ENCODE measurements around the gene ECSIT.

Gene ECSIT

DNA sequence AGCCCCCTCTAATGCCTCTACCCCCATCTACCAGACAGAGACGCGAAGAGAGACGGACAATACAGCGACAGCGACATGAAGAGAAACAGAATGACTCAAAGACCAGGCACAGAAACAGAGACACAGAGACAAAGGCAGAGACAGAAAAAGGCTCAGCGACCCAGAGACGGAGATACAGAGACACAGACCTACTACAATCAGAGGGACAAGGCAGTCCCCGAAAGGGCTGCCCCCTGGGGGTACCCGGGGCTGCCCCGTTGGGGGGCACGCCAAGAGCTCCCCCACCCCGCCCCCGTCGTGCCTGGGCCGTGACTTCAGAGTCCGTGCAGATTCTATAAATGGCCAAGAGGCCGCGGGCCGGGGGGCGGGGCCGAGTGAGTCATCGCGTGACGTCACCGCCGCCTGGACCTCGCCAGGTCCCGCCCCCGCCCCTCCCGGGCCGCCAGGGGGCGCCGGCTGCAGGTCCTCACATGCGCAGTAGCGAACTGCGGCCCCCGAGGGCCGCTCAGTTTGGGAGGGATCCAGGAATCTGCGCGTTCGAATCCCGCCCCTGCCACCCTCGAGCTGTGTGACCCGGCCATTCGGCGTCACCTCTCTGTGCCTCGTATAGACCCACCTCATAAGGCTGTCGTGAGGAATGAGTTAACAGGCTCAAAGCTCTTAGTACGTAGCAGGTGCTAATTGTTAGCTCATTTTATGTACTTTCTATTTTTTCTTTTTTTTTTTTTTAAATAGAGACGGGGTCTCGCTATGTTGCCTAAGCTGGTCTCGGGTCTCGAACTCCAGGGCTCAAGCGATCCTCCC lies 7.1 kb upstream of the ECSIT start:
- H3K4me3 ChIP-seq (ENCODE audit: control insufficient read depth, low read depth, low read length), result peak overlapping the region; percentile 33
- DNase-seq (ENCODE audit: low read depth), result peak; percentile 81
- TF ChIP-seq, protein P1, sequence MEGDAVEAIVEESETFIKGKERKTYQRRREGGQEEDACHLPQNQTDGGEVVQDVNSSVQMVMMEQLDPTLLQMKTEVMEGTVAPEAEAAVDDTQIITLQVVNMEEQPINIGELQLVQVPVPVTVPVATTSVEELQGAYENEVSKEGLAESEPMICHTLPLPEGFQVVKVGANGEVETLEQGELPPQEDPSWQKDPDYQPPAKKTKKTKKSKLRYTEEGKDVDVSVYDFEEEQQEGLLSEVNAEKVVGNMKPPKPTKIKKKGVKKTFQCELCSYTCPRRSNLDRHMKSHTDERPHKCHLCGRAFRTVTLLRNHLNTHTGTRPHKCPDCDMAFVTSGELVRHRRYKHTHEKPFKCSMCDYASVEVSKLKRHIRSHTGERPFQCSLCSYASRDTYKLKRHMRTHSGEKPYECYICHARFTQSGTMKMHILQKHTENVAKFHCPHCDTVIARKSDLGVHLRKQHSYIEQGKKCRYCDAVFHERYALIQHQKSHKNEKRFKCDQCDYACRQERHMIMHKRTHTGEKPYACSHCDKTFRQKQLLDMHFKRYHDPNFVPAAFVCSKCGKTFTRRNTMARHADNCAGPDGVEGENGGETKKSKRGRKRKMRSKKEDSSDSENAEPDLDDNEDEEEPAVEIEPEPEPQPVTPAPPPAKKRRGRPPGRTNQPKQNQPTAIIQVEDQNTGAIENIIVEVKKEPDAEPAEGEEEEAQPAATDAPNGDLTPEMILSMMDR (conservative IDR thresholded peaks at IDR 0.05; ENCODE audit: control insufficient read depth, insufficient read depth, low read depth, low read length), result peak; percentile 55

DNA sequence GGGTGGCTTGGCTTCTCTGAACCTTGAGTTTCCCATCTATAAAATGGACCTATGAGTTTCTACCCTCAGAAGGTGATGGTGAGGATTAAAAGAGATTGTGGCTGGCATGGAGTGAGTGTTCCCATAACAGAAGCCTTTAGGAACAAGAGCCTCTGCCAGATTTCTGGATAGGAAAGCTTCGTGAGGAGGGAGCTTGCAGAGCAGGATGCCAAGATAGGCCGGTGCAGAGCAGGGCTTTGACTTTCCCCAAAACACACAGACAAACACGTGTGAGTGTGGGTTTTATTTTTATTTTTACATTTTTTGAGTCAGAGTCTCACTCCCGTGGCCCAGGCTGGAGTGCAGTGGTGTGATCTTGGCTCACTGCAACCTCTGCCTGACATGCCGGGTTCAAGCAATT lies 6.0 kb upstream of the ECSIT start:
- TF ChIP-seq, protein P1 (conservative IDR thresholded peaks at IDR 0.05; ENCODE audit: control insufficient read depth, insufficient read depth, low read depth, low read length), result no peak
- H3K4me3 ChIP-seq (ENCODE audit: control insufficient read depth, low read depth, low read length), result no peak overlapping the region
- no peak for DNase-seq (ENCODE audit: low read depth)

DNA sequence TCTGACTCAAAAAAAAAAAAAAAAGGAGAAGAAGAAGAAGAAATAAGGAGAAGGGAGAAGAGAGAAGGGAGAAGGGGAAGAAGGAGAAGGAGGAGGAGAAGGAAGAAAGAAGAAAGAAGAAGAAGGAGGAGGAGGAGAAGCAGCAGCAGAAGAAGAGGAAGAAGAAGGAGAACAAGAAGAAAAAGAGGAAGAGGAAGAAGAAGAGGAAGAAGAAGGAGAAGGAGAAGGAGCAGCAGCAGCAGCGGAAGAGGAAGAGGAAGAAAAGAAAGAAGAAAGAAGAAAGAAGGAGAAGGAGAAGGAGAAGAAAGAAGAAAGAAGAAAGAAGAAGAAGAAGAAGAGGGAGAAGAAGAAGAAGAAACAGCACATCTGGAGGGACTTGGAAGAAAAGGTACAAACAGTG lies 5.6 kb upstream of the ECSIT start:
- H3K4me3 ChIP-seq (ENCODE audit: control insufficient read depth, low read depth, low read length), result no peak overlapping the region
- TF ChIP-seq, protein P1 (conservative IDR thresholded peaks at IDR 0.05; ENCODE audit: control insufficient read depth, insufficient read depth, low read depth, low read length), result no peak
- DNase-seq (ENCODE audit: low read depth), result no peak

DNA sequence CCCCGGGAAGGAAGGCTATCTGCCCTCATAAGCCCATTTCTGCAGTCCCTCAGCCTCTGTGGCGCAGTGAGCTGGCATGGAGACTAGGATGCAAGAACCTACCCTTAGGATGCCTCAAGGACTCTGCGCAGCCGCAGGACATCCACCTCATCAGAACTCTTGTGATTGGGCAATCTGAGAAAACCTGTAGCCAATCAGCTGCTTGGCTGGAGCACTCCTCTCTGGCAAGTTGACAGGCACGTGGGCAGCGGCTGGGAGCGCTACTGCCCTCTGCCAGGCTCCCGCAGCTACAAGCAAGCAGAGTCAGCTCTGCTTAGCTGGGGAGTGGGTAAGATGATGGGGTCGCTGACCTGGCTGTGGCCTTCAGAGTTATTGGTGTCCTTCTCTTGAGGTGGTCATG lies 1.5 kb upstream of the ECSIT start:
- DNase-seq (ENCODE audit: low read depth), result peak; percentile 90
- H3K4me3 ChIP-seq (ENCODE audit: control insufficient read depth, low read depth, low read length), result no peak overlapping the region
- TF ChIP-seq, protein P1 (conservative IDR thresholded peaks at IDR 0.05; ENCODE audit: control insufficient read depth, insufficient read depth, low read depth, low read length), result peak; percentile 31

DNA sequence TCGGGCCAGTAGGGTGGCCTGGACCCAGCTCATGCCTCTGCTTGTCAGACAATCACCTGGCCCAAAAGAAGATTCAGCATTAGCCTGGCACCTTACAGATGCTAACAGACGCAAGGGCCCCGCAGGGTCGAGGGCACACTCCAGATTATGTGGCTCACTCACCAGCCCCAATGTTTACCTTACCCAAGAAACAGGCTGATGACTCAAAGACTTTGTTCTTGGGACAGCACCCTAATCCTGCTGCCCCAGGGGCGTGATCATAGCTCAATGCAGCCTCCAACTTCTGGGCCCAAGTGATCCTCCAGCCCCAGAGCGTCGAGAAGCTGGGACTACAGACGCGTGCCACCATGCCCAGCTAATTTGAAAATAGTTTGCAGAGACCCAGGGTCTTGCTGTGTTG lies 9.8 kb downstream of the ECSIT start:
- DNase-seq (ENCODE audit: low read depth), result no peak
- H3K4me3 ChIP-seq (ENCODE audit: control insufficient read depth, low read depth, low read length), result no peak overlapping the region
- TF ChIP-seq, protein P1 (conservative IDR thresholded peaks at IDR 0.05; ENCODE audit: control insufficient read depth, insufficient read depth, low read depth, low read length), result no peak

DNA sequence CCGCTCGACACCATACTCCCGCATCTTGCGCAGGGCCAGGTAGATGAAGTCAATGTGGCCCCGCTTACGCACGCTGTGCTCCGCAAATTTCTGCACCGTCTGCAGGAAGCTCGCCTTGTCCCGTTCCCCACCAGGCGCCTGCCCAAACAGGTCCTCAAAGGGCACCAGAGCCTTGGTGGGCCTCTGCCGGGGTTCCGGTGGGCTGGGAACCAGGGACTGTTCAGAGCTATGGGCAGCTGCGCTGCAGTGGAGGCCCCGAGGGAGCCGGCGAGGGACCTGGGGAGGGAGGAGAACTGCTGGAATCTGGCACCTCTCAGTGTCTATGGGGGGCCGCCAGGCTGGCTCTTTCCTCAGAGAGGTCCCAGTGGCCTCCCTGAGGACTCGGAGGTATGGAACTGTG lies 15.0 kb downstream of the ECSIT start:
- no peak for DNase-seq (ENCODE audit: low read depth)
- TF ChIP-seq, protein P1 (conservative IDR thresholded peaks at IDR 0.05; ENCODE audit: control insufficient read depth, insufficient read depth, low read depth, low read length), result no peak

More for the DNA sequence above, 15.0 kb downstream of the ECSIT start:
- H3K4me3 ChIP-seq (ENCODE audit: control insufficient read depth, low read depth, low read length), result no peak overlapping the region
